Neuron (in vitro differentiated cells): ENCODE data around the gene EHBP1L1.

ENCODE experiments used
- H2AFZ ChIP-seq: one replicate; pipeline ENCODE4 v1.6.1; 2013; ENCODE audit warnings: low read depth, mild to moderate bottlenecking, inconsistent platforms, low read length, moderate library complexity
- H3K27me3 ChIP-seq: one replicate; pipeline ENCODE4 v1.6.1; 2013; ENCODE audit warnings: low read length; ENCODE audit not compliant: insufficient read depth
- H3K36me3 ChIP-seq: one replicate; pipeline ENCODE4 v1.6.1; 2013; ENCODE audit warnings: low read length; ENCODE audit not compliant: insufficient read depth
- H3K4me1 ChIP-seq: one replicate; pipeline ENCODE4 v1.6.1; 2013; ENCODE audit warnings: low read length; ENCODE audit not compliant: insufficient read depth
- H3K4me3 ChIP-seq: 2 replicates; pipeline ENCODE4 v1.5.1; 2013; ENCODE audit warnings: mild to moderate bottlenecking, low read length, moderate library complexity
- H3K9me3 ChIP-seq: one replicate; pipeline ENCODE4 v1.6.1; 2013; ENCODE audit warnings: low read length

The EHBP1L1 gene

DNA sequence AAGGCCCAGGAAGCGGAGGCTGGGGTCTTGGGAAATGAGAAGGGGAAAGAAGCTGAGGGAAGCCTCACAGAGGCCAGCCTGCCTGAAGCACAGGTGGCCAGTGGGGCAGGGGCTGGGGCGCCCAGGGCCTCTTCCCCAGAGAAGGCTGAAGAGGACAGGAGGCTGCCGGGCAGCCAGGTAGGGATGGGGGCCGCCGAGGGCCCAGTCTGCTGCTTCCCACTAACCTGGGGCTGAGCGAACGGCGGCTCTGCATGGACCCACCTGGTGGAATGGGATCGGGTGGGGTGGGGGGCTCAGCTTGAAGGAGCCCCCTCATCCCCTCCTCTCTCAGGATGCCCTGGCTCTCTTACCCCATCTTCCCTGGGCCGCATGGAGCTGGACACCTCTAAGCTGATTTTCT, 7.7 kb downstream of the EHBP1L1 start:
- no peaks in the 10 kb centered on the region for H3K27me3 ChIP-seq
- no peak overlapping the region for H3K4me3 ChIP-seq
- no peaks in the 10 kb centered on the region for H3K36me3 ChIP-seq
- no peak overlapping the region for H2AFZ ChIP-seq
- peaks cover 30% of the 10 kb centered on the region for H3K4me1 ChIP-seq
- no peaks in the 10 kb centered on the region for H3K9me3 ChIP-seq

- Histone ChIP-seq H3K27me3 (no peaks in the 10 kb centered on the region), H3K4me1 (peaks cover 30% of the 10 kb centered on the region), H3K4me3 (no peak overlapping the region), H3K9me3 (no peaks in the 10 kb centered on the region), H2AFZ (no peak overlapping the region), H3K36me3 (no peaks in the 10 kb centered on the region)
Observed at GRCh38 chr11:65584106-65584505, 8.3 kb downstream of the EHBP1L1 start.

GRCh38 chr11:65584723-65585171, 8.9 kb downstream of the EHBP1L1 start:
- no peak overlapping the region for H2AFZ ChIP-seq
- no peaks in the 10 kb centered on the region for H3K36me3 ChIP-seq
- no peaks in the 10 kb centered on the region for H3K9me3 ChIP-seq
- peaks cover 36% of the 10 kb centered on the region for H3K4me1 ChIP-seq
- no peak overlapping the region for H3K4me3 ChIP-seq
- H3K27me3 ChIP-seq, result no peaks in the 10 kb centered on the region

- Histone ChIP-seq H3K27me3 (no peaks in the 10 kb centered on the region), H3K36me3 (no peaks in the 10 kb centered on the region), H3K4me3 (no peak overlapping the region), H3K9me3 (no peaks in the 10 kb centered on the region), H2AFZ (no peak overlapping the region), H3K4me1 (peaks cover 40% of the 10 kb centered on the region)
Observed at GRCh38 chr11:65585396-65586246, 9.8 kb downstream of the EHBP1L1 start.

DNA sequence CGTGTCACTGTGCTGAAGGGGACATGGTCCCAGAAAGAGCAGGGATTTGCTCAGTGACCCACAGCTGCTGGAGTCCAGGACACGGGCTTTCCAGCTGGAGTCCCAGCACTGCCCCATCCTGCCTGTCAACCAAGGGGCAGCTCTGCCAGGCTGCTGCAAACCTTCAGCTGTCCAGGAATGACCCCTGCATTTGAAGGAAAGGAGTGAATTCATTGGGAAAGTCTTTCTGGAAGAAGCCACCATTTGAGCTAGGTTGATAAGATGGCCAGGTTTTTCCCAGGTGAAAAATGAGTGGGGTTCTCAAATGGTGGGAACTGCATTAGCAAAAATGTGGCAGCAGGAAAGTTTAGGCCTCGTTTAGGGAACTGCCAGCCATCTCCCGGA, 10.4 kb downstream of the EHBP1L1 start:
- H3K36me3 ChIP-seq, result no peaks in the 10 kb centered on the region
- H3K9me3 ChIP-seq, result no peaks in the 10 kb centered on the region
- no peak overlapping the region for H2AFZ ChIP-seq
- no peaks in the 10 kb centered on the region for H3K27me3 ChIP-seq
- peaks cover 40% of the 10 kb centered on the region for H3K4me1 ChIP-seq
- no peak overlapping the region for H3K4me3 ChIP-seq

GRCh38 chr11:65586676-65587075, 10.8 kb downstream of the EHBP1L1 start:
- no peaks in the 10 kb centered on the region for H3K27me3 ChIP-seq
- no peaks in the 10 kb centered on the region for H3K9me3 ChIP-seq
- peaks cover 40% of the 10 kb centered on the region for H3K4me1 ChIP-seq

GRCh38 chr11:65588199-65589054, 12.6 kb downstream of the EHBP1L1 start:
- H3K4me3 ChIP-seq, result no peak overlapping the region
- H3K36me3 ChIP-seq, result no peaks in the 10 kb centered on the region
- peaks cover 40% of the 10 kb centered on the region for H3K4me1 ChIP-seq
- no peak overlapping the region for H2AFZ ChIP-seq
- H3K9me3 ChIP-seq, result no peaks in the 10 kb centered on the region
- no peaks in the 10 kb centered on the region for H3K27me3 ChIP-seq

More at GRCh38 chr11:65586676-65587075, 10.8 kb downstream of the EHBP1L1 start:
- Histone ChIP-seq H3K4me3 (no peak overlapping the region), H3K36me3 (no peaks in the 10 kb centered on the region), H2AFZ (no peak overlapping the region)

DNA sequence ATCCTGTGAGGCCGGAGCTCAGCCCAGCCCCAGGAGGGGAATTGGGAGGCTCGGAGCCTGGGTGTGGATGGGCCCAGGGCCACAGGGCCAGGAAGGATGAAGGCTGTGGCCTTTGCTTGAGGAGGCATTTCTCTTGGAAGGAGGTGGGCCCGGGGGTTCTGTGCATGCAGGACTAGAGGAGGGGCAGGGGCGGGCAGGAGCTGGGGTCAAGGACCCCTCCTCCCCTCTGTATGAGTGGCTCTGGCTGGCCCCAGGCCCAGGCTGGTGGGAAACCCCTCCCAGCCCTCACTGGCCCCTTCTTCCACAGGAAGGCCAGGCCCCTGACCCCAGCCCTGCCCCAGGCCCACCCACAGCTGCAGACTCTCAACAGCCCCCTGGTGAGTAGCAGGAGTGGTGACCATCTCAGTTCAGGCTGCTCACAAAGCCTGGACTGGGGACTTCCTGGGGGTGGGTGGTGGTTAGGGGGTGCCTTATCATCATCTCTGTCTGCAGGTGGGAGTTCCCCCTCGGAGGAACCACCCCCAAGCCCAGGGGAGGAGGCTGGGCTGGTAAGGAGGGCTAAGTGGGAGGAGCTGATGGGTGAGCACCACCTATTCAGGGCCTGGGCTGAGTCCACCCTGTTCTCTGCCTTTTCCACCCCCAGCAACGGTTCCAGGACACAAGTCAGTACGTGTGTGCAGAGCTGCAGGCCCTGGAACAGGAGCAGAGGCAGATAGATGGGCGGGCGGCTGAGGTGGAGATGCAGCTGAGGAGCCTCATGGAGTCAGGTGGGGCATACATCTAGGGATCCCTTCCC, 13.8 kb downstream of the EHBP1L1 start:
- Histone ChIP-seq H3K27me3 (no peaks in the 10 kb centered on the region), H3K4me3 (no peak overlapping the region), H3K36me3 (no peaks in the 10 kb centered on the region), H2AFZ (no peak overlapping the region), H3K9me3 (no peaks in the 10 kb centered on the region), H3K4me1 (peaks cover 36% of the 10 kb centered on the region)

GRCh38 chr11:65590240-65590738, 14.4 kb downstream of the EHBP1L1 start:
- H3K4me3 ChIP-seq, result no peak overlapping the region
- no peaks in the 10 kb centered on the region for H3K9me3 ChIP-seq
- no peaks in the 10 kb centered on the region for H3K36me3 ChIP-seq
- no peaks in the 10 kb centered on the region for H3K27me3 ChIP-seq
- H3K4me1 ChIP-seq, result peaks cover 36% of the 10 kb centered on the region
- H2AFZ ChIP-seq, result no peak overlapping the region

DNA sequence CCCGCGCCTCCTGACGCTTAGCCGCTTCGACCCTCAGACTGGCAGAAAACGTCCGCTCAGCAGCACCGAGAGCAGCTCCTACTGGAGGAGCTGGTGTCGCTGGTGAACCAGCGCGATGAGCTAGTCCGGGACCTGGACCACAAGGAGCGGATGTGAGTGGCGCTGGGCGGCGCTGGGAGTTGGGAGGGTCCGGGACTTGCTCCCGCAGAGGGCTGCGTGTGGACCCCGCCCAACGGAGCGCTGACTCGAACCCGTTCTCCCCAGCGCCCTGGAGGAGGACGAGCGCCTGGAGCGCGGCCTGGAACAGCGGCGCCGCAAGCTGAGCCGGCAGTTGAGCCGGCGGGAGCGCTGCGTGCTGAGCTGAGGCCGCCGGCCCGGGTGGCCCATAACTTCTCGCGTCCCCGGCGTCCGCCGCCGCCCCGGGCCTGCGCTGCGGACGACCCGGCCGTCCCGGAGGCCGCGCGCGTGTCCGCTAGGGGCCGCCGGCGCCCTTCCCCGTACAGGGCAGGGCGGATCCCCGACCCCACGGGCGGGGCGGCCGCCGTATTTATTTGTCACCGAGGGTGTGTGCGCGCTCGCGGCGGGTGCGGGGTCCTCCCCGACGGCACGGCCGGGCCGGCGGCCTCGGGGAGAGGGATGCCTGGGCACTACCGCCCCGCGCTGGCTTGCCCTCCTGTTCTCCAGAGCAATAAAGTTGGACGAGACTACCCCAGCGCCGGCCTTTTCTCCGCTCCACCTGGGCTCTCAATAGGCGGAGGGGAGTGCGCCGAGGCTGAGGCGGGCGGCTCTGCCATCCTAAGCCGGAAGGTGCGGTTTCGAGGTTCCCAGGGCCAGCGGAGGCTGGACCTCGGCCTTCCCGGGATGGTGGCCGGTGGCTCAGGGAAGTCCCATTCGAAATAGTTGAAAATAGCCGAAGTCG, 16.3 kb downstream of the EHBP1L1 start:
- Histone ChIP-seq H3K4me1 (peaks cover 25% of the 10 kb centered on the region), H3K36me3 (no peaks in the 10 kb centered on the region), H3K27me3 (no peaks in the 10 kb centered on the region), H2AFZ (no peak overlapping the region), H3K4me3 (peak overlapping the region; percentile 18), H3K9me3 (no peaks in the 10 kb centered on the region)

- H3K36me3 ChIP-seq, result peaks cover 7% of the 10 kb centered on the region
- H2AFZ ChIP-seq, result no peak overlapping the region
- peaks cover 17% of the 10 kb centered on the region for H3K4me1 ChIP-seq
- H3K9me3 ChIP-seq, result no peaks in the 10 kb centered on the region
- no peak overlapping the region for H3K4me3 ChIP-seq
- no peaks in the 10 kb centered on the region for H3K27me3 ChIP-seq
Observed at GRCh38 chr11:65592858-65593517, 17.1 kb downstream of the EHBP1L1 start.
